Astrocyte (in vitro differentiated cells and primary cell): ENCODE measurements around the gene MS4A4E. TPM values are rescaled to one million over a fixed set of nuclear protein-coding genes. Genes with fewer than 3 reads are reported as not detected.

Source experiments
- DNase-seq: peaks from one replicate; pipeline ENCODE4 v3.0.0-alpha.2; 2010; ENCODE audit warnings: low read depth
- FAIRE-seq: peaks from 2 replicates; lab custom pipeline; 2011; peaks lifted over from hg19 to GRCh38; lab: Jason Lieb, UNC
- H2AFZ ChIP-seq: 2 replicates; pipeline ENCODE4 v1.6.0; 2012; ENCODE audit warnings: low read depth, low read length, inconsistent platforms
- H3K27ac ChIP-seq: 2 replicates; pipeline ENCODE4 v1.5.1; 2011; ENCODE audit warnings: low read depth, low read length, inconsistent platforms
- H3K27me3 ChIP-seq: 2 replicates; pipeline ENCODE4 v1.6.0; 2011; ENCODE audit warnings: low read length, inconsistent platforms; ENCODE audit not compliant: insufficient read depth
- H3K36me3 ChIP-seq: 2 replicates; pipeline ENCODE4 v1.5.1; 2011; ENCODE audit warnings: low read length, inconsistent platforms; ENCODE audit not compliant: insufficient read depth
- H3K4me1 ChIP-seq: 2 replicates; pipeline ENCODE4 v1.5.1; 2011; ENCODE audit warnings: low read length, inconsistent platforms; ENCODE audit not compliant: insufficient read depth
- H3K4me2 ChIP-seq: 2 replicates; pipeline ENCODE4 v1.6.0; 2012; ENCODE audit warnings: low read length, inconsistent platforms
- H3K4me3 ChIP-seq: 2 replicates; pipeline ENCODE4 v1.5.1; 2011; ENCODE audit warnings: low read depth, mild to moderate bottlenecking, low read length, inconsistent platforms; ENCODE audit not compliant: insufficient read depth
- H3K79me2 ChIP-seq: 2 replicates; pipeline ENCODE4 v1.6.0; 2012; ENCODE audit warnings: mild to moderate bottlenecking, low read length, inconsistent platforms; ENCODE audit not compliant: insufficient read depth
- H3K9ac ChIP-seq: 2 replicates; pipeline ENCODE4 v1.6.0; 2012; ENCODE audit warnings: mild to moderate bottlenecking, low read length, inconsistent platforms
- H3K9me3 ChIP-seq: 2 replicates; pipeline ENCODE4 v1.5.1; 2012; ENCODE audit warnings: low read depth, mild to moderate bottlenecking, low read length, inconsistent platforms; ENCODE audit not compliant: insufficient read depth
- H4K20me1 ChIP-seq: 2 replicates; pipeline ENCODE4 v1.6.0; 2012; ENCODE audit warnings: low read length, inconsistent platforms; ENCODE audit not compliant: insufficient read depth
- H3K27ac Mint-ChIP-seq: one replicate; pipeline ENCODE4 v1.8.0; 2021; ENCODE audit warnings: mild to moderate bottlenecking, mixed read lengths; ENCODE audit not compliant: unreplicated experiment
- H3K27me3 Mint-ChIP-seq: one replicate; pipeline ENCODE4 v1.8.0; 2021; ENCODE audit warnings: low read depth, mixed read lengths; ENCODE audit not compliant: unreplicated experiment
- H3K36me3 Mint-ChIP-seq: one replicate; pipeline ENCODE4 v1.8.0; 2021; ENCODE audit warnings: low read depth, mixed read lengths; ENCODE audit not compliant: unreplicated experiment
- H3K4me1 Mint-ChIP-seq: one replicate; pipeline ENCODE4 v1.8.0; 2021; ENCODE audit warnings: low read depth, mixed read lengths; ENCODE audit not compliant: unreplicated experiment
- H3K4me3 Mint-ChIP-seq: one replicate; pipeline ENCODE4 v1.8.0; 2021; ENCODE audit warnings: mild to moderate bottlenecking, moderate library complexity, mixed read lengths; ENCODE audit not compliant: unreplicated experiment
- H3K9me3 Mint-ChIP-seq: one replicate; pipeline ENCODE4 v1.8.0; 2021; ENCODE audit warnings: mild to moderate bottlenecking, mixed read lengths; ENCODE audit not compliant: unreplicated experiment
- CTCF ChIP-seq: IDR thresholded peaks from 2 replicates; pipeline ENCODE4 v1.5.1; 2011; ENCODE audit warnings: low read depth, mild to moderate bottlenecking, inconsistent platforms, low read length, moderate library complexity; ENCODE audit not compliant: insufficient read depth
- EZH2 ChIP-seq: IDR thresholded peaks from 2 replicates; pipeline ENCODE4 v1.6.1; 2012; ENCODE audit warnings: mild to moderate bottlenecking, low read length, inconsistent platforms; ENCODE audit not compliant: insufficient read depth
- total RNA-seq: library from RNA; stranded (reverse); gene quantifications from 2 replicates; pipeline ENCODE4 v1.2.1, GENCODE V29; 2021

The MS4A4E gene
- total RNA-seq, 1 donor from 2014 or later = not detected

- no peak overlapping the region for H3K4me3 Mint-ChIP-seq
Measured at GRCh38 chr11:60165951-60166350, 77.0 kb downstream of the MS4A4E start.

GRCh38 chr11:60165538-60165937 is 77.4 kb downstream of the MS4A4E start:
- no peak for DNase-seq
- Mint-ChIP-seq H3K4me3 (no peak overlapping the region), H3K27me3 (no peaks in the 10 kb centered on the region), H3K9me3 (peaks cover 1% of the 10 kb centered on the region), H3K36me3 (no peaks in the 10 kb centered on the region), H3K27ac (no peak overlapping the region), H3K4me1 (peaks cover 6% of the 10 kb centered on the region)
- H3K27ac ChIP-seq = no peak overlapping the region
- H3K36me3 ChIP-seq = no peaks in the 10 kb centered on the region
- H4K20me1 ChIP-seq = no peaks in the 10 kb centered on the region
- H3K79me2 ChIP-seq = no peaks in the 10 kb centered on the region
- no peak overlapping the region for H3K4me2 ChIP-seq
- peaks cover 5% of the 10 kb centered on the region for H3K9me3 ChIP-seq
- H3K4me1 ChIP-seq = no peaks in the 10 kb centered on the region
- H3K27me3 ChIP-seq = no peaks in the 10 kb centered on the region
- H2AFZ ChIP-seq = no peak overlapping the region
- TF ChIP-seq CTCF (no peak), EZH2 (no peak)
- H3K4me3 ChIP-seq = no peak overlapping the region
- no peak for FAIRE-seq
- no peak overlapping the region for H3K9ac ChIP-seq

More at GRCh38 chr11:60165951-60166350, 77.0 kb downstream of the MS4A4E start:
- Histone ChIP-seq H3K4me3 (no peak overlapping the region), H4K20me1 (no peaks in the 10 kb centered on the region), H3K4me1 (no peaks in the 10 kb centered on the region), H3K9ac (no peak overlapping the region), H3K27me3 (no peaks in the 10 kb centered on the region), H3K4me2 (no peak overlapping the region), H2AFZ (no peak overlapping the region), H3K27ac (no peak overlapping the region), H3K79me2 (no peaks in the 10 kb centered on the region), H3K9me3 (peaks cover 5% of the 10 kb centered on the region), H3K36me3 (no peaks in the 10 kb centered on the region)
- no peak for TF ChIP-seq CTCF
- no peak for TF ChIP-seq EZH2
- FAIRE-seq = no peak
- H3K4me1 Mint-ChIP-seq = peaks cover 6% of the 10 kb centered on the region
- H3K36me3 Mint-ChIP-seq = no peaks in the 10 kb centered on the region
- H3K27ac Mint-ChIP-seq = no peak overlapping the region
- DNase-seq = no peak
- no peaks in the 10 kb centered on the region for H3K27me3 Mint-ChIP-seq
- H3K9me3 Mint-ChIP-seq = peaks cover 1% of the 10 kb centered on the region

GRCh38 chr11:60164550-60165075 is 78.3 kb downstream of the MS4A4E start:
- H3K4me2 ChIP-seq = no peak overlapping the region
- no peak overlapping the region for H2AFZ ChIP-seq
- H3K9me3 ChIP-seq = peaks cover 5% of the 10 kb centered on the region
- DNase-seq (no peak), FAIRE-seq (no peak)
- no peaks in the 10 kb centered on the region for H3K36me3 Mint-ChIP-seq
- no peaks in the 10 kb centered on the region for H3K4me1 ChIP-seq
- peaks cover 1% of the 10 kb centered on the region for H3K9me3 Mint-ChIP-seq
- H3K79me2 ChIP-seq = no peaks in the 10 kb centered on the region
- no peak overlapping the region for H3K27ac ChIP-seq
- no peaks in the 10 kb centered on the region for H3K36me3 ChIP-seq
- peaks cover 6% of the 10 kb centered on the region for H3K4me1 Mint-ChIP-seq
- H3K27me3 ChIP-seq = no peaks in the 10 kb centered on the region
- no peak overlapping the region for H3K4me3 ChIP-seq
- no peaks in the 10 kb centered on the region for H4K20me1 ChIP-seq
- TF ChIP-seq CTCF = no peak
- TF ChIP-seq EZH2 = no peak
- peak overlapping the region; percentile 28 for H3K27ac Mint-ChIP-seq
- H3K4me3 Mint-ChIP-seq = no peak overlapping the region
- no peaks in the 10 kb centered on the region for H3K27me3 Mint-ChIP-seq
- H3K9ac ChIP-seq = no peak overlapping the region
